Measurements from ENCODE around the gene DENND1B. TPM values are rescaled to one million over a fixed set of nuclear protein-coding genes. Genes with fewer than 3 reads are reported as not detected.

Gene DENND1B
- polyA plus RNA-seq (ENCODE audit: insufficient read depth in 1 of 5, insufficient read length in 5 of 5, low replicate concordance in 1 of 5), result 10 to 100 TPM in 4 of 5 donors, 1 to 10 TPM in 1; 8.8 to 17.1 (median 13.8) TPM
- long read RNA-seq, donor 1, result 0 reads
- long read RNA-seq, donor 2, partial matches to known transcripts, result 0 of 1 reads
- long read RNA-seq, donor 2, other reads (novel, unspliced or antisense), result 0 of 1 reads
- long read RNA-seq, donor 3, result 0 reads
- long read RNA-seq, donor 4, result 0 reads
- long read RNA-seq, donor 5, partial matches to known transcripts, result 0 of 1 reads
- long read RNA-seq, donor 5, other reads (novel, unspliced or antisense), result 0 of 1 reads
- long read RNA-seq, donor 6, partial matches to known transcripts, result 0 of 2 reads
- long read RNA-seq, donor 6, other reads (novel, unspliced or antisense), result 0 of 2 reads
- long read RNA-seq, donor 7, result 0 reads
- long read RNA-seq, donor 8, result 0 reads

- peak; percentile 66 to 75 for DNase-seq
Observed at GRCh38 chr1:197775282-197776262, at the start of gene DENND1B. Gene DENND1B (minus strand): TSS chr1:197775480. CDS start chr1:197775155, 325 bp downstream.

GRCh38 chr1:197814306-197814705 lies 39.0 kb upstream of the DENND1B start:
- DNase-seq, result no peak

- DNase-seq, result no peak
Observed at GRCh38 chr1:197813741-197814140, 38.5 kb upstream of the DENND1B start.

- DNase-seq, result no peak
Observed at GRCh38 chr1:197811769-197812168, 36.5 kb upstream of the DENND1B start.

- DNase-seq, result no peak
Observed at GRCh38 chr1:197810812-197811211, 35.5 kb upstream of the DENND1B start.

- DNase-seq, result no peak
Observed at GRCh38 chr1:197808880-197809279, 33.6 kb upstream of the DENND1B start.

GRCh38 chr1:197807739-197808453 lies 32.6 kb upstream of the DENND1B start:
- DNase-seq, result no peak

GRCh38 chr1:197807216-197807615 lies 31.9 kb upstream of the DENND1B start:
- DNase-seq, result no peak

- no peak for DNase-seq
Observed at GRCh38 chr1:197806718-197807117, 31.4 kb upstream of the DENND1B start.

GRCh38 chr1:197801684-197802083 lies 26.4 kb upstream of the DENND1B start:
- DNase-seq, result no peak

- DNase-seq, result no peak
Observed at GRCh38 chr1:197801111-197801482, 25.8 kb upstream of the DENND1B start.

- DNase-seq, result no peak
Observed at GRCh38 chr1:197800379-197801110, 25.3 kb upstream of the DENND1B start.

GRCh38 chr1:197799271-197799670 lies 24.0 kb upstream of the DENND1B start:
- DNase-seq, result no peak

- DNase-seq, result no peak
Observed at GRCh38 chr1:197798492-197798891, 23.2 kb upstream of the DENND1B start.

GRCh38 chr1:197797010-197797409 lies 21.7 kb upstream of the DENND1B start:
- no peak for DNase-seq

GRCh38 chr1:197788741-197789739 lies 13.8 kb upstream of the DENND1B start:
- DNase-seq, result no peak

GRCh38 chr1:197787623-197788536 lies 12.6 kb upstream of the DENND1B start:
- no peak for DNase-seq

GRCh38 chr1:197787056-197787455 lies 11.8 kb upstream of the DENND1B start:
- no peak for DNase-seq

- DNase-seq, result no peak
Observed at GRCh38 chr1:197786280-197786679, 11.0 kb upstream of the DENND1B start.

Data from right lung (tissue), 10 donors.